Neural progenitor cell (in vitro differentiated cells): Measurements from ENCODE around the gene ABITRAM.

Source experiments
- CTCF ChIP-seq: fragments of 200-600 bp; sonication (generic); IDR thresholded peaks from 2 replicates; pipeline ENCODE4 v1.5.1; 2017; ENCODE audit warnings: antibody characterized with exemption, mild to moderate bottlenecking
- EZH2 ChIP-seq: fragments of 200-600 bp; sonication (generic); IDR thresholded peaks from 2 replicates; pipeline ENCODE4 v1.6.1; 2017; ENCODE audit warnings: antibody characterized with exemption, mild to moderate bottlenecking, moderate library complexity

GRCh38 chr9:108951578-108951977 lies 17.4 kb downstream of the ABITRAM start:
- TF ChIP-seq CTCF: no peak
- no peak for TF ChIP-seq EZH2
